ENCODE results near the gene OSBPL10. TPM values are rescaled to one million over a fixed set of nuclear protein-coding genes. Genes with fewer than 3 reads are reported as not detected.

OSBPL10 gene
- total RNA-seq, 1 experiment from 2014 or later, result 172 TPM

GRCh38 chr3:31670136-31670535, 310.9 kb downstream of the OSBPL10 start:
- Mint-ChIP-seq H3K36me3 (ENCODE audit: insufficient read depth, unreplicated experiment) (peaks cover 55% of the 10 kb centered on the region), H3K27me3 (ENCODE audit: insufficient read depth, unreplicated experiment) (no peaks in the 10 kb centered on the region), H3K27ac (ENCODE audit: low read depth, unreplicated experiment) (peak overlapping the region; percentile 70), H3K4me3 (ENCODE audit: unreplicated experiment) (no peak overlapping the region), H3K4me1 (ENCODE audit: insufficient read depth, unreplicated experiment) (peaks cover 17% of the 10 kb centered on the region), H3K9me3 (ENCODE audit: unreplicated experiment) (no peaks in the 10 kb centered on the region)
- ChIA-PET POLR2A (no interaction called here), CTCF (no interaction called here)
- DNase-seq (ENCODE audit: unreplicated experiment), result no peak
- TF ChIP-seq, protein P1, sequence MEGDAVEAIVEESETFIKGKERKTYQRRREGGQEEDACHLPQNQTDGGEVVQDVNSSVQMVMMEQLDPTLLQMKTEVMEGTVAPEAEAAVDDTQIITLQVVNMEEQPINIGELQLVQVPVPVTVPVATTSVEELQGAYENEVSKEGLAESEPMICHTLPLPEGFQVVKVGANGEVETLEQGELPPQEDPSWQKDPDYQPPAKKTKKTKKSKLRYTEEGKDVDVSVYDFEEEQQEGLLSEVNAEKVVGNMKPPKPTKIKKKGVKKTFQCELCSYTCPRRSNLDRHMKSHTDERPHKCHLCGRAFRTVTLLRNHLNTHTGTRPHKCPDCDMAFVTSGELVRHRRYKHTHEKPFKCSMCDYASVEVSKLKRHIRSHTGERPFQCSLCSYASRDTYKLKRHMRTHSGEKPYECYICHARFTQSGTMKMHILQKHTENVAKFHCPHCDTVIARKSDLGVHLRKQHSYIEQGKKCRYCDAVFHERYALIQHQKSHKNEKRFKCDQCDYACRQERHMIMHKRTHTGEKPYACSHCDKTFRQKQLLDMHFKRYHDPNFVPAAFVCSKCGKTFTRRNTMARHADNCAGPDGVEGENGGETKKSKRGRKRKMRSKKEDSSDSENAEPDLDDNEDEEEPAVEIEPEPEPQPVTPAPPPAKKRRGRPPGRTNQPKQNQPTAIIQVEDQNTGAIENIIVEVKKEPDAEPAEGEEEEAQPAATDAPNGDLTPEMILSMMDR (IDR thresholded peaks at IDR 0.05; ENCODE audit: unreplicated experiment), result no peak
- intact Hi-C loops (cut with micrococcal nuclease), result no loop called here
- no TSS peak for BruUV-seq (replicated peaks)

DNA sequence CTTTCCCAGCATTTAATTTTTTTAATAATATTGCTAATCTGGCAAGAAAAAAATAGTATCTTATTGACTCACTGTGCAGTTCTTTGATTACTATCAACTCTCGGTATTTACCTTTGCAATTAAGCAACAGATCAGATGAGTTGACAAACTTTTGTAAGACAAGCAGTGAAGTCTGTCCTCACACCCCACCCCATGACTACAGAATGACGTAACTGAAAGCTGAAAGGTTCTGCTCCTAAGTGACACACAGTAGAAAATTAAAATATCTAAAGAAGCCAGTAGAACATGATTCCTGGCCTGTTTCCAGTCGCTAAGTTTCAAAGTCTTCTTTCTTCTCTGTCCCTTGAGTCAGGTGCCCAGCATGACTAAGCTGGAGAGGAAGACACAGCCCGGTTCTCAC, 312.8 kb downstream of the OSBPL10 start:
- POLR2A ChIA-PET, result interaction anchor here (0.6 to 0.9 kb wide), 2 partner anchors 439 to 512 kb away, joined by 3 to 4 read pairs; no protein-coding TSS in a partner anchor
- H3K27me3 Mint-ChIP-seq (ENCODE audit: insufficient read depth, unreplicated experiment), result no peaks in the 10 kb centered on the region
- peaks cover 17% of the 10 kb centered on the region for H3K4me1 Mint-ChIP-seq (ENCODE audit: insufficient read depth, unreplicated experiment)
- no TSS peak for BruUV-seq (replicated peaks)
- peak overlapping the region; percentile 51 for H3K27ac Mint-ChIP-seq (ENCODE audit: low read depth, unreplicated experiment)
- TF ChIP-seq, protein P1 (IDR thresholded peaks at IDR 0.05; ENCODE audit: unreplicated experiment), result no peak
- CTCF ChIA-PET, result no interaction called here
- H3K36me3 Mint-ChIP-seq (ENCODE audit: insufficient read depth, unreplicated experiment), result peaks cover 54% of the 10 kb centered on the region
- H3K4me3 Mint-ChIP-seq (ENCODE audit: unreplicated experiment), result no peak overlapping the region
- intact Hi-C loops (cut with micrococcal nuclease), result no loop called here
- peak; percentile 61 for DNase-seq (ENCODE audit: unreplicated experiment)
- no peaks in the 10 kb centered on the region for H3K9me3 Mint-ChIP-seq (ENCODE audit: unreplicated experiment)

- intact Hi-C loops (cut with micrococcal nuclease), result no loop called here
- peaks cover 53% of the 10 kb centered on the region for H3K36me3 Mint-ChIP-seq (ENCODE audit: insufficient read depth, unreplicated experiment)
- peaks cover 17% of the 10 kb centered on the region for H3K4me1 Mint-ChIP-seq (ENCODE audit: insufficient read depth, unreplicated experiment)
- TF ChIP-seq, protein P1 (IDR thresholded peaks at IDR 0.05; ENCODE audit: unreplicated experiment), result no peak
- no peak overlapping the region for H3K4me3 Mint-ChIP-seq (ENCODE audit: unreplicated experiment)
- no peak for DNase-seq (ENCODE audit: unreplicated experiment)
- H3K27me3 Mint-ChIP-seq (ENCODE audit: insufficient read depth, unreplicated experiment), result no peaks in the 10 kb centered on the region
- ChIA-PET CTCF (no interaction called here), POLR2A (interaction anchor here (0.6 to 1.2 kb wide), 2 partner anchors 315 to 513 kb away, joined by 3 read pairs; no protein-coding TSS in a partner anchor)
- no peak overlapping the region for H3K27ac Mint-ChIP-seq (ENCODE audit: low read depth, unreplicated experiment)
- BruUV-seq (replicated peaks), result no TSS peak
- no peaks in the 10 kb centered on the region for H3K9me3 Mint-ChIP-seq (ENCODE audit: unreplicated experiment)
These were observed 313.5 kb downstream of the OSBPL10 start for GRCh38 chr3:31667582-31667981.

- H3K27me3 Mint-ChIP-seq (ENCODE audit: insufficient read depth, unreplicated experiment), result no peaks in the 10 kb centered on the region
- H3K4me1 Mint-ChIP-seq (ENCODE audit: insufficient read depth, unreplicated experiment), result peaks cover 8% of the 10 kb centered on the region
- no peak overlapping the region for H3K4me3 Mint-ChIP-seq (ENCODE audit: unreplicated experiment)
- no TSS peak for BruUV-seq (replicated peaks)
- DNase-seq (ENCODE audit: unreplicated experiment), result no peak
- ChIA-PET POLR2A (no interaction called here), CTCF (no interaction called here)
- H3K27ac Mint-ChIP-seq (ENCODE audit: low read depth, unreplicated experiment), result no peak overlapping the region
- intact Hi-C loops (cut with micrococcal nuclease), result no loop called here
- H3K36me3 Mint-ChIP-seq (ENCODE audit: insufficient read depth, unreplicated experiment), result peaks cover 62% of the 10 kb centered on the region
- TF ChIP-seq, protein P1 (IDR thresholded peaks at IDR 0.05; ENCODE audit: unreplicated experiment), result no peak
- no peaks in the 10 kb centered on the region for H3K9me3 Mint-ChIP-seq (ENCODE audit: unreplicated experiment)
These were observed 317.0 kb downstream of the OSBPL10 start for GRCh38 chr3:31664031-31664430.

All from MCF 10A (cell line).